A673 (cell line): ENCODE results near the gene SLC40A1.

Source experiments
- EZH2 ChIP-seq: fragments of 200-600 bp; sonication (generic); IDR thresholded peaks from 2 replicates; pipeline ENCODE4 v1.6.1; 2017; ENCODE audit warnings: borderline replicate concordance, low read depth, mild to moderate bottlenecking, mixed read lengths, antibody characterized with exemption, low read length; ENCODE audit not compliant: poor library complexity, severe bottlenecking
- TF ChIP-seq, protein P1 (sequence below): fragments of 300-800, 200-600 bp; sonication (generic); conservative IDR thresholded peaks from 2 replicates; pipeline ENCODE4 v1.5.1; 2017; ENCODE audit warnings: low read depth, mild to moderate bottlenecking, antibody characterized with exemption, low read length, moderate library complexity, mixed read lengths

DNA sequence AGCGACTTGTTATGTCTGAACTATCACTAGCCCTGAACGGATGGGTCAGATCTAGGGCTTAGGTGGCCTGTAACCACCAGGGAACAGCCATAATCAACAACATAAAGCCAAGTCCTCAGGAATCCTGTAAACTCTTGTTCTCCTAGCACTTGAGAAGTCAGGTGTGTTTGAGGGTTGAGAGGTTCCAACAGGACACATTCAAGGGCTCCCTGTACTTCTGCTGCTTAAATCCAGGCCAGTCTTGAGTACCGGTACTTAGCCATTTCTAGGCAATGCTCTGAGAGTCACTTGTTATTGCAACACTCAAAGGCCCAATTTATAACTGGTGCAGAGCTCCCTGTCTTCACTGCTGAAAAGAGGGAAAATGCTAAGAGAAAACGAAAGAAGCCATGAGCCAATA, 21.6 kb upstream of the SLC40A1 start:
- TF ChIP-seq, protein P1, sequence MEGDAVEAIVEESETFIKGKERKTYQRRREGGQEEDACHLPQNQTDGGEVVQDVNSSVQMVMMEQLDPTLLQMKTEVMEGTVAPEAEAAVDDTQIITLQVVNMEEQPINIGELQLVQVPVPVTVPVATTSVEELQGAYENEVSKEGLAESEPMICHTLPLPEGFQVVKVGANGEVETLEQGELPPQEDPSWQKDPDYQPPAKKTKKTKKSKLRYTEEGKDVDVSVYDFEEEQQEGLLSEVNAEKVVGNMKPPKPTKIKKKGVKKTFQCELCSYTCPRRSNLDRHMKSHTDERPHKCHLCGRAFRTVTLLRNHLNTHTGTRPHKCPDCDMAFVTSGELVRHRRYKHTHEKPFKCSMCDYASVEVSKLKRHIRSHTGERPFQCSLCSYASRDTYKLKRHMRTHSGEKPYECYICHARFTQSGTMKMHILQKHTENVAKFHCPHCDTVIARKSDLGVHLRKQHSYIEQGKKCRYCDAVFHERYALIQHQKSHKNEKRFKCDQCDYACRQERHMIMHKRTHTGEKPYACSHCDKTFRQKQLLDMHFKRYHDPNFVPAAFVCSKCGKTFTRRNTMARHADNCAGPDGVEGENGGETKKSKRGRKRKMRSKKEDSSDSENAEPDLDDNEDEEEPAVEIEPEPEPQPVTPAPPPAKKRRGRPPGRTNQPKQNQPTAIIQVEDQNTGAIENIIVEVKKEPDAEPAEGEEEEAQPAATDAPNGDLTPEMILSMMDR, result no peak
- no peak for TF ChIP-seq EZH2
